Activated CD4-positive, alpha-beta T cell treated with anti-CD3 and anti-CD28 coated beads for 36 hours (primary cell): ENCODE measurements around the gene CABLES2. TPM values are rescaled to one million over a fixed set of nuclear protein-coding genes. Genes with fewer than 3 reads are reported as not detected.

Source experiments
- ATAC-seq: fragments of 200-7000 bp; cut with Tn5 transposase; one replicate; pipeline ENCODE4 v1.10.0; 2021; ENCODE audit warnings: mild to moderate bottlenecking, moderate library complexity
- CTCF ChIA-PET: fragments of 350-600 bp; sonication (Branson Sonifier 250); formaldehyde crosslinking; loops from one replicate; lab custom pipeline; 2021; ENCODE audit warnings: antibody characterized with exemption; lab: Charles Lee
- POLR2A ChIA-PET: fragments of 350-600 bp; sonication (Branson Sonifier 250); formaldehyde crosslinking; loops from one replicate; lab custom pipeline; 2021; ENCODE audit warnings: antibody characterized with exemption, inconsistent platforms; lab: Charles Lee
- DNase-seq: peaks from one replicate; pipeline ENCODE4 v3.0.0-alpha.2; 2020
- H3K27ac Mint-ChIP-seq: one replicate; pipeline ENCODE4 v1.8.0; 2021; ENCODE audit warnings: mixed read lengths
- H3K27me3 Mint-ChIP-seq: one replicate; pipeline ENCODE4 v1.8.0; 2021; ENCODE audit warnings: mixed read lengths
- H3K36me3 Mint-ChIP-seq: one replicate; pipeline ENCODE4 v1.8.0; 2021; ENCODE audit warnings: low read depth, mixed read lengths
- H3K4me1 Mint-ChIP-seq: one replicate; pipeline ENCODE4 v1.8.0; 2021; ENCODE audit warnings: mixed read lengths
- H3K4me3 Mint-ChIP-seq: one replicate; pipeline ENCODE4 v1.8.0; 2021; ENCODE audit warnings: mild to moderate bottlenecking, moderate library complexity, mixed read lengths
- H3K9me3 Mint-ChIP-seq: one replicate; pipeline ENCODE4 v1.8.0; 2021; ENCODE audit warnings: low read depth, mixed read lengths
- intact Hi-C, 2 experiments: fragments of 100-400 bp; cut with DNase I in 1 of 2; cut with micrococcal nuclease in 1 of 2; formaldehyde crosslinking; loops; one replicate each; pipeline versions ENCODE4 v1.14.2 to v1.15.1; 2022 to 2024; cut with DNase I, micrococcal nuclease
- total RNA-seq, 2 experiments: library from RNA; stranded (reverse); gene quantifications; one replicate each; pipeline ENCODE4 v1.2.3, GENCODE V29; 2021

The CABLES2 gene
- total RNA-seq, 2 experiments from 2014 or later: 6.4 to 7.6 TPM

- ATAC-seq (no peak), DNase-seq (no peak)
- Mint-ChIP-seq H3K9me3 (peaks cover 5% of the 10 kb centered on the region), H3K4me3 (no peak overlapping the region), H3K36me3 (no peaks in the 10 kb centered on the region), H3K4me1 (no peaks in the 10 kb centered on the region), H3K27ac (no peak overlapping the region), H3K27me3 (peaks cover 2% of the 10 kb centered on the region)
- intact Hi-C loops: no loop called here
- POLR2A ChIA-PET: no interaction called here
- CTCF ChIA-PET: no interaction called here
Observed at GRCh38 chr20:62352402-62353288, 54.4 kb downstream of the CABLES2 start.

GRCh38 chr20:62351469-62352401, 55.4 kb downstream of the CABLES2 start:
- no peaks in the 10 kb centered on the region for H3K36me3 Mint-ChIP-seq
- ChIA-PET CTCF (interaction anchor here (1.0 kb wide), 1 partner anchor 12 kb away, joined by 3 read pairs; no protein-coding TSS in a partner anchor), POLR2A (no interaction called here)
- no peaks in the 10 kb centered on the region for H3K4me1 Mint-ChIP-seq
- H3K27me3 Mint-ChIP-seq: peaks cover 2% of the 10 kb centered on the region
- peaks cover 5% of the 10 kb centered on the region for H3K9me3 Mint-ChIP-seq
- no peak for DNase-seq
- H3K27ac Mint-ChIP-seq: no peak overlapping the region
- no peak overlapping the region for H3K4me3 Mint-ChIP-seq
- no peak for ATAC-seq
- intact Hi-C loops: no loop called here

- H3K27me3 Mint-ChIP-seq: no peaks in the 10 kb centered on the region
- H3K4me3 Mint-ChIP-seq: no peak overlapping the region
- ATAC-seq (no peak), DNase-seq (no peak)
- no peak overlapping the region for H3K27ac Mint-ChIP-seq
- H3K9me3 Mint-ChIP-seq: peaks cover 5% of the 10 kb centered on the region
- ChIA-PET POLR2A (interaction anchor here (0.6 kb wide), 1 partner anchor 14 kb away, joined by 3 read pairs; no protein-coding TSS in a partner anchor), CTCF (interaction anchor here (1.0 kb wide), 2 partner anchors 13 to 40 kb away, joined by 3 read pairs; no protein-coding TSS in a partner anchor)
- no peaks in the 10 kb centered on the region for H3K36me3 Mint-ChIP-seq
- H3K4me1 Mint-ChIP-seq: no peaks in the 10 kb centered on the region
- intact Hi-C loops: no loop called here
Observed at GRCh38 chr20:62350629-62351422, 56.3 kb downstream of the CABLES2 start.

- no peaks in the 10 kb centered on the region for H3K4me1 Mint-ChIP-seq
- no peak for DNase-seq
- H3K9me3 Mint-ChIP-seq: peaks cover 5% of the 10 kb centered on the region
- ChIA-PET POLR2A (interaction anchor here (0.6 kb wide), 1 partner anchor 14 kb away, joined by 3 read pairs; no protein-coding TSS in a partner anchor), CTCF (interaction anchor here (1.0 kb wide), 2 partner anchors 13 to 41 kb away, joined by 3 read pairs; no protein-coding TSS in a partner anchor)
- no peak for ATAC-seq
- intact Hi-C loops: no loop called here
- H3K27me3 Mint-ChIP-seq: no peaks in the 10 kb centered on the region
- H3K4me3 Mint-ChIP-seq: no peak overlapping the region
- no peaks in the 10 kb centered on the region for H3K36me3 Mint-ChIP-seq
- no peak overlapping the region for H3K27ac Mint-ChIP-seq
Observed at GRCh38 chr20:62350098-62350628, 56.9 kb downstream of the CABLES2 start.

- Mint-ChIP-seq H3K27me3 (no peaks in the 10 kb centered on the region), H3K4me1 (no peaks in the 10 kb centered on the region), H3K27ac (no peak overlapping the region), H3K36me3 (no peaks in the 10 kb centered on the region), H3K9me3 (peaks cover 5% of the 10 kb centered on the region), H3K4me3 (no peak overlapping the region)
- DNase-seq: no peak
- CTCF ChIA-PET: interaction anchor here (1.0 kb wide), 1 partner anchor 41 kb away, joined by 3 read pairs; no protein-coding TSS in a partner anchor
- intact Hi-C loops: no loop called here
- ATAC-seq: no peak
- POLR2A ChIA-PET: interaction anchor here (0.6 kb wide), 1 partner anchor 15 kb away, joined by 3 read pairs; no protein-coding TSS in a partner anchor
Observed at GRCh38 chr20:62349556-62350097, 57.5 kb downstream of the CABLES2 start.

GRCh38 chr20:62348604-62349003, 58.5 kb downstream of the CABLES2 start:
- H3K9me3 Mint-ChIP-seq: peaks cover 5% of the 10 kb centered on the region
- POLR2A ChIA-PET: interaction anchor here (0.7 kb wide), 1 partner anchor 16 kb away, joined by 3 read pairs; no protein-coding TSS in a partner anchor
- intact Hi-C loops: no loop called here
- ATAC-seq (no peak), DNase-seq (no peak)
- no peaks in the 10 kb centered on the region for H3K4me1 Mint-ChIP-seq
- no peak overlapping the region for H3K27ac Mint-ChIP-seq
- no peaks in the 10 kb centered on the region for H3K36me3 Mint-ChIP-seq
- H3K4me3 Mint-ChIP-seq: no peak overlapping the region
- CTCF ChIA-PET: interaction anchor here (1.0 kb wide), 1 partner anchor 20 kb away, joined by 3 read pairs; no protein-coding TSS in a partner anchor
- H3K27me3 Mint-ChIP-seq: no peaks in the 10 kb centered on the region

GRCh38 chr20:62347445-62347844, 59.6 kb downstream of the CABLES2 start:
- H3K4me1 Mint-ChIP-seq: no peaks in the 10 kb centered on the region
- H3K27me3 Mint-ChIP-seq: no peaks in the 10 kb centered on the region
- H3K9me3 Mint-ChIP-seq: peaks cover 5% of the 10 kb centered on the region
- ATAC-seq: no peak
- ChIA-PET POLR2A (interaction anchor here (0.6 kb wide), 1 partner anchor 107 kb away, joined by 3 read pairs; no protein-coding TSS in a partner anchor), CTCF (no interaction called here)
- intact Hi-C loops: no loop called here
- no peak for DNase-seq
- H3K4me3 Mint-ChIP-seq: no peak overlapping the region
- H3K36me3 Mint-ChIP-seq: no peaks in the 10 kb centered on the region
- no peak overlapping the region for H3K27ac Mint-ChIP-seq

- Mint-ChIP-seq H3K9me3 (peaks cover 5% of the 10 kb centered on the region), H3K4me3 (no peak overlapping the region), H3K36me3 (no peaks in the 10 kb centered on the region), H3K27ac (no peak overlapping the region), H3K27me3 (no peaks in the 10 kb centered on the region), H3K4me1 (no peaks in the 10 kb centered on the region)
- ATAC-seq (no peak), DNase-seq (no peak)
- intact Hi-C loops: no loop called here
- CTCF ChIA-PET: no interaction called here
- POLR2A ChIA-PET: no interaction called here
Observed at GRCh38 chr20:62347151-62347404, 60.0 kb downstream of the CABLES2 start.

- POLR2A ChIA-PET: no interaction called here
- Mint-ChIP-seq H3K36me3 (no peaks in the 10 kb centered on the region), H3K27me3 (no peaks in the 10 kb centered on the region), H3K4me3 (no peak overlapping the region), H3K27ac (no peak overlapping the region), H3K4me1 (no peaks in the 10 kb centered on the region), H3K9me3 (peaks cover 5% of the 10 kb centered on the region)
- CTCF ChIA-PET: no interaction called here
- ATAC-seq (no peak), DNase-seq (no peak)
- intact Hi-C loops: no loop called here
Observed at GRCh38 chr20:62346398-62347150, 60.5 kb downstream of the CABLES2 start.
